ENCODE measurements around the gene FNDC3B.

Gene FNDC3B

DNA sequence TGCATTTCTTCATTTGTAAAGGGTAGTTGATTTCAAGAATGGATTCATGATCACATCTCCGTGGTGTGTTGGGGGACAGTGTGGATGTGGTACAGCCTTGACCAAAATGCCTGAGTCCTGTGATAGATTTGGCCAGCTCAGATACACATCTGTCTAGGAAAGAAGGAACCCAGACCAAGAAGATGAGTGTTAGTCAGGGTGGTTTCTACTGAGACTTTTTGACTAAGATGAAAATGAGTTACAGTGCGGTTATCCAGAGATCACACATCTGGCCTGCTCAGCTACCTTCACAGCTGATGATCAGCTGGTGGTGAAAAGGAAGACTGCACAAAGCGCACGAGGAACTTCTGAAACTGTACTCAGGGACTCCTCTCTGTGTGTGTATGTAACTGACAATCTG lies 68.0 kb downstream of the FNDC3B start:
- no peak overlapping the region for H3K4me2 ChIP-seq (ENCODE audit: insufficient read depth, low read length, poor library complexity, severe bottlenecking)
- no peak overlapping the region for H2AFZ ChIP-seq (ENCODE audit: low read length)
- WGBS, 2 donors (ENCODE audit: extremely low coverage in 2 of 2, insufficient read length in 2 of 2, insufficient replicate concordance in 1 of 2) = no CpG with 5 or more reads among the region's 4 CpGs
- H4K8ac ChIP-seq (ENCODE audit: low read depth, low read length) = no peak overlapping the region
- no peak overlapping the region for H4K91ac ChIP-seq (ENCODE audit: low read depth, low read length, poor library complexity)
- H3K23ac ChIP-seq (ENCODE audit: low read depth, low read length, poor library complexity) = no peak overlapping the region
- H3K36me3 ChIP-seq (replicated peaks in 1 of 2; ENCODE audit: control insufficient read depth in 2 of 2, insufficient read depth in 2 of 2, low read length in 2 of 2) = peaks cover 0 to 1% of the 10 kb centered on the region in 2 donors
- H2BK5ac ChIP-seq (ENCODE audit: low read length) = no peak overlapping the region
- H3K4me1 ChIP-seq (ENCODE audit: control insufficient read depth in 2 of 2, insufficient read depth in 1 of 2, low read depth in 1 of 2, low read length in 2 of 2) = peaks cover 7 to 37% of the 10 kb centered on the region in 2 donors
- H2BK15ac ChIP-seq (ENCODE audit: low read length) = no peak overlapping the region
- DNase-seq (ENCODE audit: low spot score) = no peak
- H3K4ac ChIP-seq (ENCODE audit: low read length) = no peak overlapping the region
- no peak overlapping the region for H3K27ac ChIP-seq (replicated peaks; ENCODE audit: low read length)
- H3K79me1 ChIP-seq (ENCODE audit: low read depth, low read length) = peaks cover 1% of the 10 kb centered on the region
- no peak overlapping the region for H2BK120ac ChIP-seq (ENCODE audit: low read depth, low read length)
- no peak overlapping the region for H3K4me3 ChIP-seq (ENCODE audit: low read length in 2 of 2)
- H2BK12ac ChIP-seq (ENCODE audit: low read length) = no peak overlapping the region
- H2AK5ac ChIP-seq (ENCODE audit: low read depth, low read length) = no peak overlapping the region
- H3K18ac ChIP-seq (ENCODE audit: low read length) = no peak overlapping the region
- no peak overlapping the region for H3K9ac ChIP-seq (ENCODE audit: low read depth, low read length, poor library complexity)
- H3K27me3 ChIP-seq (ENCODE audit: control insufficient read depth in 3 of 3, insufficient read depth in 3 of 3, low read depth in 1 of 3, low read length in 3 of 3) = no peaks in the 10 kb centered on the region
- H3K9me3 ChIP-seq (replicated peaks in 1 of 2; ENCODE audit: control insufficient read depth in 2 of 2, insufficient read depth in 1 of 2, low read depth in 1 of 2, low read length in 2 of 2) = no peaks in the 10 kb centered on the region
- H3K14ac ChIP-seq (ENCODE audit: low read length) = no peak overlapping the region

DNA sequence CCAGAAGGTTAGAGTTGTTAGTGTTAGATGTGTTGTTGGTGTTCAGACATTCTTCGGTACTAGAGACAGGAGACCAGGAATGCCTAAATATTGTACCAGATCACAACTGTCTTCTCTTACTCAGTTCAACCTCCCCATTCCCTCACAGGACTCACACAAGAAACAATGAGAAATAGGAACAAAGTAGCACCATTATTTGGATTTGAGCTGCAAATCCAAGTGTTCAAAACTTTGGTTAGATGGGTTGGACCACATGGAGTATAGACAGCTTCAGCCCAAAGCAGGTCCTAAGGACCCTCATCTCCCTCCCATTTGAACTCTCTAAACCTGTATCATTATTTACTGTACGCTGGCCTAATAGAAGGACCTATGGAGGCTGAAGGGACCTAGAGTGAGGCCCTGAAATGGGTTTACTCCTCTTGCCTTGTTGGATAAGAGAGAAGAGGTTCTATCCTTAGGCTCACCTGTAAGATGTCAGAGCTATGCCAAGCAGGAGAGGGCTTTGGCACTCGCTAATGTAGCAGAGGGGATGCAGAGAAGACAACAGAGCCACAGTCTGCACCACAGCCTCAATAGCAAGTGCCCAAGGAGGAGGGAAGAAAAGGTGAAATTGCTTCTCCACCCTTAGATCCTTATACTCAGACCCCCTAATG lies 70.9 kb downstream of the FNDC3B start:
- WGBS, 2 donors (ENCODE audit: extremely low coverage in 2 of 2, insufficient read length in 2 of 2, insufficient replicate concordance in 1 of 2) = no CpG with 5 or more reads among the region's 3 CpGs
- no peak for DNase-seq (ENCODE audit: low spot score)
- H3K36me3 ChIP-seq (replicated peaks in 1 of 2; ENCODE audit: control insufficient read depth in 2 of 2, insufficient read depth in 2 of 2, low read length in 2 of 2) = peaks cover 3 to 30% of the 10 kb centered on the region in 2 donors

GRCh38 chr3:172111163-172111562 lies 71.8 kb downstream of the FNDC3B start:
- H3K4me3 ChIP-seq (ENCODE audit: low read length in 2 of 2) = no peak overlapping the region
- H3K23ac ChIP-seq (ENCODE audit: low read depth, low read length, poor library complexity) = no peak overlapping the region
- no peak overlapping the region for H3K18ac ChIP-seq (ENCODE audit: low read length)
- H3K4me2 ChIP-seq (ENCODE audit: insufficient read depth, low read length, poor library complexity, severe bottlenecking) = no peak overlapping the region
- peaks cover 1% of the 10 kb centered on the region for H3K79me1 ChIP-seq (ENCODE audit: low read depth, low read length)
- H3K27ac ChIP-seq (replicated peaks; ENCODE audit: low read length) = no peak overlapping the region
- H3K14ac ChIP-seq (ENCODE audit: low read length) = no peak overlapping the region
- peaks cover 4 to 21% of the 10 kb centered on the region in 2 donors for H3K4me1 ChIP-seq (ENCODE audit: control insufficient read depth in 2 of 2, insufficient read depth in 1 of 2, low read depth in 1 of 2, low read length in 2 of 2)
- H3K9ac ChIP-seq (ENCODE audit: low read depth, low read length, poor library complexity) = no peak overlapping the region
- no peaks in the 10 kb centered on the region for H3K27me3 ChIP-seq (ENCODE audit: control insufficient read depth in 3 of 3, insufficient read depth in 3 of 3, low read depth in 1 of 3, low read length in 3 of 3)
- H2BK12ac ChIP-seq (ENCODE audit: low read length) = no peak overlapping the region
- no CpG with 5 or more reads among the region's 1 CpG for WGBS, 2 donors (ENCODE audit: extremely low coverage in 2 of 2, insufficient read length in 2 of 2, insufficient replicate concordance in 1 of 2)
- H4K8ac ChIP-seq (ENCODE audit: low read depth, low read length) = no peak overlapping the region
- no peak overlapping the region for H2BK5ac ChIP-seq (ENCODE audit: low read length)
- no peak overlapping the region for H2BK120ac ChIP-seq (ENCODE audit: low read depth, low read length)
- no peak for DNase-seq (ENCODE audit: low spot score)
- no peak overlapping the region for H3K4ac ChIP-seq (ENCODE audit: low read length)
- H3K36me3 ChIP-seq (replicated peaks in 1 of 2; ENCODE audit: control insufficient read depth in 2 of 2, insufficient read depth in 2 of 2, low read length in 2 of 2) = peaks cover 3 to 39% of the 10 kb centered on the region in 2 donors
- no peak overlapping the region for H2BK15ac ChIP-seq (ENCODE audit: low read length)
- no peak overlapping the region for H4K91ac ChIP-seq (ENCODE audit: low read depth, low read length, poor library complexity)
- no peak overlapping the region for H2AFZ ChIP-seq (ENCODE audit: low read length)
- peaks cover 0 to 2% of the 10 kb centered on the region in 2 donors for H3K9me3 ChIP-seq (replicated peaks in 1 of 2; ENCODE audit: control insufficient read depth in 2 of 2, insufficient read depth in 1 of 2, low read depth in 1 of 2, low read length in 2 of 2)
- H2AK5ac ChIP-seq (ENCODE audit: low read depth, low read length) = no peak overlapping the region

More for the DNA sequence above, 70.9 kb downstream of the FNDC3B start:
- Histone ChIP-seq H2BK15ac (ENCODE audit: low read length) (no peak overlapping the region), H3K4me3 (ENCODE audit: low read length in 2 of 2) (no peak overlapping the region), H4K8ac (ENCODE audit: low read depth, low read length) (no peak overlapping the region), H3K23ac (ENCODE audit: low read depth, low read length, poor library complexity) (no peak overlapping the region), H3K4me2 (ENCODE audit: insufficient read depth, low read length, poor library complexity, severe bottlenecking) (no peak overlapping the region), H2AFZ (ENCODE audit: low read length) (no peak overlapping the region), H3K18ac (ENCODE audit: low read length) (no peak overlapping the region), H3K9me3 (replicated peaks in 1 of 2; ENCODE audit: control insufficient read depth in 2 of 2, insufficient read depth in 1 of 2, low read depth in 1 of 2, low read length in 2 of 2) (peaks cover 0 to 2% of the 10 kb centered on the region in 2 donors), H3K27ac (replicated peaks; ENCODE audit: low read length) (no peak overlapping the region), H4K91ac (ENCODE audit: low read depth, low read length, poor library complexity) (no peak overlapping the region), H2AK5ac (ENCODE audit: low read depth, low read length) (no peak overlapping the region), H2BK120ac (ENCODE audit: low read depth, low read length) (no peak overlapping the region), H3K9ac (ENCODE audit: low read depth, low read length, poor library complexity) (no peak overlapping the region), H3K4me1 (ENCODE audit: control insufficient read depth in 2 of 2, insufficient read depth in 1 of 2, low read depth in 1 of 2, low read length in 2 of 2) (peaks cover 5 to 22% of the 10 kb centered on the region in 2 donors), H3K79me1 (ENCODE audit: low read depth, low read length) (peaks cover 1% of the 10 kb centered on the region), H3K14ac (ENCODE audit: low read length) (no peak overlapping the region), H2BK5ac (ENCODE audit: low read length) (no peak overlapping the region), H2BK12ac (ENCODE audit: low read length) (no peak overlapping the region), H3K27me3 (ENCODE audit: control insufficient read depth in 3 of 3, insufficient read depth in 3 of 3, low read depth in 1 of 3, low read length in 3 of 3) (no peaks in the 10 kb centered on the region), H3K4ac (ENCODE audit: low read length) (no peak overlapping the region)

DNA sequence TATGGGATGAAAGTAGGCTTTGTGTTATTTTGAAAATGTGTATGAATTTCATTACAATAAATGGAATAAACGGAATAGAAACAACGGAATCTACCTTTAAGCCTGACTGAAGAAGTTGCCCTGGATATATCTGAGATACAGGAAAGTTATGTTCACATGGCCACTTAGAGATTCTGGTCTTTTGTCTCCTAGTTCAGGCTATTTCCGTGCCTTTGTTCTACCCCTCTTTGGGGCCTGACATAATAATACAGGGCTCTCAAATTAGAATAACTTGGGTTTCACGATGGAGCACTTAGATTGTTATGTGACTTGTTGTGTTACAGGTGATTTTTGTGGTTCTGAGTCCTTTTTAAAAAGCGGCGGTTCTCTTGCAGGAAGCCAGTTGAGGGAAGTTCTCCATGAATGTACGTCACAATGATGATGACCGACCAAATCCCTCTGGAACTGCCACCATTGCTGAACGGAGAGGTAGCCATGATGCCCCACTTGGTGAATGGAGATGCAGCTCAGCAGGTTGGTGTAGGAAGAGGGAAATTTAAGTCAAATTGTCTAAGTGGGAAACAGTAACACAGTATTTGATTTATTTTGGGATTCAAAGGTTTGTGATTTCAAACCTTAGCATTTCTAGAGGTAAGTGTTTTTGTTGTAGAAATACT lies 72.8 kb downstream of the FNDC3B start:
- H3K4me2 ChIP-seq (ENCODE audit: insufficient read depth, low read length, poor library complexity, severe bottlenecking) = no peak overlapping the region
- H3K27me3 ChIP-seq (ENCODE audit: control insufficient read depth in 3 of 3, insufficient read depth in 3 of 3, low read depth in 1 of 3, low read length in 3 of 3) = no peaks in the 10 kb centered on the region
- no peak overlapping the region for H4K91ac ChIP-seq (ENCODE audit: low read depth, low read length, poor library complexity)
- no CpG with 5 or more reads among the region's 9 CpGs for WGBS, 2 donors (ENCODE audit: extremely low coverage in 2 of 2, insufficient read length in 2 of 2, insufficient replicate concordance in 1 of 2)
- no peak overlapping the region for H2BK5ac ChIP-seq (ENCODE audit: low read length)
- no peak overlapping the region for H3K14ac ChIP-seq (ENCODE audit: low read length)
- no peak overlapping the region for H3K4ac ChIP-seq (ENCODE audit: low read length)
- no peak overlapping the region for H3K4me3 ChIP-seq (ENCODE audit: low read length in 2 of 2)
- no peak for DNase-seq (ENCODE audit: low spot score)
- no peak overlapping the region for H3K18ac ChIP-seq (ENCODE audit: low read length)
- H3K4me1 ChIP-seq (ENCODE audit: control insufficient read depth in 2 of 2, insufficient read depth in 1 of 2, low read depth in 1 of 2, low read length in 2 of 2) = peaks cover 0 to 13% of the 10 kb centered on the region in 2 donors
- no peak overlapping the region for H3K27ac ChIP-seq (replicated peaks; ENCODE audit: low read length)
- H2BK15ac ChIP-seq (ENCODE audit: low read length) = no peak overlapping the region
- no peak overlapping the region for H2AK5ac ChIP-seq (ENCODE audit: low read depth, low read length)
- no peak overlapping the region for H2BK12ac ChIP-seq (ENCODE audit: low read length)
- no peak overlapping the region for H4K8ac ChIP-seq (ENCODE audit: low read depth, low read length)
- peaks cover 1% of the 10 kb centered on the region for H3K79me1 ChIP-seq (ENCODE audit: low read depth, low read length)
- no peak overlapping the region for H2BK120ac ChIP-seq (ENCODE audit: low read depth, low read length)
- H3K9me3 ChIP-seq (replicated peaks in 1 of 2; ENCODE audit: control insufficient read depth in 2 of 2, insufficient read depth in 1 of 2, low read depth in 1 of 2, low read length in 2 of 2) = peaks cover 0 to 2% of the 10 kb centered on the region in 2 donors
- no peak overlapping the region for H3K9ac ChIP-seq (ENCODE audit: low read depth, low read length, poor library complexity)
- H3K36me3 ChIP-seq (replicated peaks in 1 of 2; ENCODE audit: control insufficient read depth in 2 of 2, insufficient read depth in 2 of 2, low read length in 2 of 2) = peaks cover 3 to 49% of the 10 kb centered on the region in 2 donors
- no peak overlapping the region for H2AFZ ChIP-seq (ENCODE audit: low read length)
- no peak overlapping the region for H3K23ac ChIP-seq (ENCODE audit: low read depth, low read length, poor library complexity)
